ENCODE measurements around the gene HLA-C. TPM values are rescaled to one million over a fixed set of nuclear protein-coding genes. Genes with fewer than 3 reads are reported as not detected.
"Not testable (repeated sequence)": the region's sequence is repeated elsewhere in the genome, so short reads cannot be mapped to it uniquely, and the experiment has no call there.

The HLA-C gene
- total RNA-seq, 2 experiments from 2014 or later: 1,328 to 1,360 TPM

GRCh38 chr6:31293343-31293742, 21.5 kb upstream of the HLA-C start:
- peaks cover 6% of the 10 kb centered on the region for H3K4me1 Mint-ChIP-seq
- no peak for ATAC-seq (ENCODE audit: low read depth)
- DNase-seq: no peak
- H3K36me3 Mint-ChIP-seq: no peaks in the 10 kb centered on the region
- H3K9me3 Mint-ChIP-seq: peaks cover 2% of the 10 kb centered on the region
- H3K27ac Mint-ChIP-seq: no peak overlapping the region
- POLR2A ChIA-PET: no interaction called here
- no peak overlapping the region for H3K4me3 Mint-ChIP-seq
- peaks cover 21% of the 10 kb centered on the region for H3K27me3 Mint-ChIP-seq

DNA sequence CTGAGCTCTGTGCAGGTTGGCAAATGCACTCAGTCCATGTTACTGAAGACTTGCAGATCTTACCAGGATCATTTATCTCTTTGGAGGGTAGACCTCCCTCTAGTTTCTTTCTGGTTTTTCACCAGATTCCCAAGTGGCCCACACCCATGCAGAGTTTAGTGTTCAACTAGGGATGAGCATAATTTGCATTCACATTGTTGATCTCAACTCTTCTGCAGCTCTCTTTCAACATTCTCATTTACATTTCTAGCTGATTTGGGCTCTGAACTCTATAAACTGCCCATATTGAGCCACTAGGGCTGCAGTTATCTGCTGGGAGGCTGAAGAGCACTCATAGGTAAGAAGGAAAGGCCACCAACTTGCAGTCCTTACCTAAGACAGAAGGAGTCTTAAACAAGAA, 17.9 kb upstream of the HLA-C start:
- ATAC-seq (ENCODE audit: low read depth): no peak
- DNase-seq: no peak
- H3K4me1 Mint-ChIP-seq: peaks cover 8% of the 10 kb centered on the region
- peaks cover 3% of the 10 kb centered on the region for H3K27me3 Mint-ChIP-seq
- H3K4me3 Mint-ChIP-seq: no peak overlapping the region
- peaks cover 1% of the 10 kb centered on the region for H3K9me3 Mint-ChIP-seq
- no peaks in the 10 kb centered on the region for H3K36me3 Mint-ChIP-seq
- no peak overlapping the region for H3K27ac Mint-ChIP-seq
- POLR2A ChIA-PET: no interaction called here

- peaks cover 6% of the 10 kb centered on the region for H3K27me3 Mint-ChIP-seq
- ATAC-seq (ENCODE audit: low read depth) (no peak), DNase-seq (no peak)
- no peaks in the 10 kb centered on the region for H3K9me3 Mint-ChIP-seq
- peak overlapping the region; percentile 42 for H3K27ac Mint-ChIP-seq
- POLR2A ChIA-PET: interaction anchor here (1.0 kb wide), 1 partner anchor 25 kb away, joined by 3 read pairs; no protein-coding TSS in a partner anchor
- H3K4me1 Mint-ChIP-seq: peaks cover 8% of the 10 kb centered on the region
- no peak overlapping the region for H3K4me3 Mint-ChIP-seq
- no peaks in the 10 kb centered on the region for H3K36me3 Mint-ChIP-seq
These were observed 15.7 kb upstream of the HLA-C start for GRCh38 chr6:31287619-31288018.

DNA sequence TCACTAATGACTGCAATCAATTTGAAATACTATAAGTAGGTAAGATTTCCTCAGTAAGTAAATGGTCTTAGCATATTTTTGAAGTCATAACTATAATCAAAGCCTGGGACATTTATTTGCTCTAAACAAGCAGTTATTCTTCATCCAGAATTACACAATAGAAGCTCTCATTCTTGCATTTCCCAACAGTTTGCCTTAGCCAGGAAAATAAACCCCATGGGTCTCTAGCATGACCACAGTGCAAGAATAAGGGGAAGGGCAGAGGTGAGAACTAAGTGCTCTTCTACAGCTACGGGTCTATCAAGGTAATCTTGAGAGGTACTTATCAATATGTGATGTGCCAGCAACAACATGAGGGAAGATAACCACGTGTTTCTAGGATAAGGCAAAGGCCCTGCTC, 14.1 kb upstream of the HLA-C start:
- DNase-seq (no peak), ATAC-seq (ENCODE audit: low read depth) (no peak)
- Mint-ChIP-seq H3K27me3 (peaks cover 6% of the 10 kb centered on the region), H3K9me3 (no peaks in the 10 kb centered on the region), H3K27ac (no peak overlapping the region), H3K4me3 (no peak overlapping the region), H3K4me1 (peaks cover 8% of the 10 kb centered on the region), H3K36me3 (no peaks in the 10 kb centered on the region)
- POLR2A ChIA-PET: no interaction called here

- POLR2A ChIA-PET: no interaction called here
- Mint-ChIP-seq H3K36me3 (no peaks in the 10 kb centered on the region), H3K9me3 (no peaks in the 10 kb centered on the region), H3K4me3 (no peak overlapping the region), H3K27me3 (peaks cover 6% of the 10 kb centered on the region), H3K4me1 (peaks cover 8% of the 10 kb centered on the region), H3K27ac (no peak overlapping the region)
- ATAC-seq (ENCODE audit: low read depth) (no peak), DNase-seq (no peak)
These were observed 13.6 kb upstream of the HLA-C start for GRCh38 chr6:31285486-31285885.

- H3K27ac Mint-ChIP-seq; H3K4me3 Mint-ChIP-seq; POLR2A ChIA-PET; H3K4me1 Mint-ChIP-seq; H3K9me3 Mint-ChIP-seq; DNase-seq; ATAC-seq (ENCODE audit: low read depth); H3K36me3 Mint-ChIP-seq: not testable (repeated sequence)
- H3K27me3 Mint-ChIP-seq: peaks cover 17% of the 10 kb centered on the region
These were observed 7.8 kb upstream of the HLA-C start for GRCh38 chr6:31279647-31280046.

- Mint-ChIP-seq H3K4me1 (peaks cover 23% of the 10 kb centered on the region), H3K36me3 (peaks cover 30% of the 10 kb centered on the region), H3K4me3 (peak overlapping the region; percentile 97), H3K9me3 (peaks cover 3% of the 10 kb centered on the region), H3K27me3 (peaks cover 7% of the 10 kb centered on the region), H3K27ac (peak overlapping the region; percentile 100)
- ATAC-seq (ENCODE audit: low read depth): no peak
- POLR2A ChIA-PET: interaction anchor here (0.8 to 1.5 kb wide), 8 partner anchors 9 to 94 kb away, joined by 3 to 14 read pairs (median 3); no protein-coding TSS in a partner anchor
- no peak for DNase-seq
These were observed 1.1 kb upstream of the HLA-C start for GRCh38 chr6:31272836-31273626.

DNA sequence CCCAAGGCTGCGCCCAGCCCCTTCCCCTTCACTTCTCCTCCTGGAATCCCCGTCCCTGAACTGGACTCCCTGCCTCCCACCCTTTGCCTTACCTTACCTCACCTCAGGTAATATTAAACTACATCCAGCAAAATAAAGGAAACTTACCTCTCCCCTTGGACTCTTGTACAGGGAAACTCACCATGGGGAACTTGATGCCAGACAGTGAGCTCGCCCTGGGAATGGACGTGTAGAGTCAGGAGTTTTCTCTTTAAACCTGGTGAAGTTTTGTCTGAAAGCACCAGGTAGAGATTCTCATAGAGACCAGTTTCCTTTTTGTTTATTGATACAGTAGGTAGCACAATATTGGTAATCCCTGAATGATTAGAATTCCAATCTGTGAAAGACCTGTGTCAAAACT, 544 bp upstream of the HLA-C start:
- DNase-seq (no peak), ATAC-seq (ENCODE audit: low read depth) (no peak)
- Mint-ChIP-seq H3K27ac (peak overlapping the region; percentile 100), H3K4me1 (peaks cover 27% of the 10 kb centered on the region), H3K36me3 (peaks cover 34% of the 10 kb centered on the region), H3K9me3 (peaks cover 3% of the 10 kb centered on the region), H3K4me3 (peak overlapping the region; percentile 97), H3K27me3 (peaks cover 7% of the 10 kb centered on the region)
- POLR2A ChIA-PET: interaction anchor here (0.8 to 1.5 kb wide), 7 partner anchors 8 to 95 kb away, joined by 3 to 14 read pairs (median 3); no protein-coding TSS in a partner anchor

DNA sequence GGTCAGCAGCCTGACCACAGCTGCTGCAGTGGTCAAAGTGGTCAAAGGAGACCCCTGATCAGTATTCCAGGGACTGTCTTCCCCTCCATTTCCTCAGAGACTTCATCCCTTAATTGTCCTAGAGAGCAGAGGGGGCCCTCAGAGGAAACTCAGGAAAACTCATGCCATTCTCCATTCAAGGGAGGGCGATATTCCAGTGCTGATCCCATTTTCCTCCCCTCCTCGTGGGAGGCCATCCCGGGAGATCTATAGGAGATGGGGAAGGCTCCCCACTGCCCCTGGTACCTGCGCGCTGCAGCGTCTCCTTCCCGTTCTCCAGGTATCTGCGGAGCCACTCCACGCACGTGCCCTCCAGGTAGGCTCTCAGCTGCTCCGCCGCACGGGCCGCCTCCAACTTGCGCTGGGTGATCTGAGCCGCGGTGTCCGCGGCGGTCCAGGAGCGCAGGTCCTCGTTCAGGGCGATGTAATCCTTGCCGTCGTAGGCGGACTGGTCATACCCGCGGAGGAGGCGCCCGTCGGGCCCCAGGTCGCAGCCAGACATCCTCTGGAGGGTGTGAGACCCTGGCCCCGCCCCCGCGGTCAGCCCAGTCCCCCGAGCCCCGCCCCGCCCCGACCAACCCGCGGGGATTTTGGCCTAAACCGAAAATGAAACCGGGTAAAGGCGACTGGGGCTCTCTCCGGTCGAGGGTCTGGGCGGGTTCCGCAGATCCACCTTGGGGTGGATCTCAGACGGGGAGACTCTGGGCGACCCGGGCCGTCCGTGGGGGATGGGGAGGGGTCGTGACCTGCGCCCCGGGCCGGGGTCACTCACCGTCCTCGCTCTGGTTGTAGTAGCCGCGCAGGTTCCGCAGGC, 878 bp downstream of the HLA-C start:
- Mint-ChIP-seq H3K4me3 (peak overlapping the region; percentile 97), H3K4me1 (peaks cover 30% of the 10 kb centered on the region), H3K9me3 (no peaks in the 10 kb centered on the region), H3K27me3 (no peaks in the 10 kb centered on the region), H3K36me3 (peaks cover 33% of the 10 kb centered on the region), H3K27ac (peak overlapping the region; percentile 100)
- POLR2A ChIA-PET: interaction anchor here (0.9 to 3.9 kb wide), 3 partner anchors 68 to 85 kb away, joined by 3 to 20 read pairs (median 3); no protein-coding TSS in a partner anchor
- peak; percentile 40 for ATAC-seq (ENCODE audit: low read depth)
- DNase-seq: peak; percentile 83

DNA sequence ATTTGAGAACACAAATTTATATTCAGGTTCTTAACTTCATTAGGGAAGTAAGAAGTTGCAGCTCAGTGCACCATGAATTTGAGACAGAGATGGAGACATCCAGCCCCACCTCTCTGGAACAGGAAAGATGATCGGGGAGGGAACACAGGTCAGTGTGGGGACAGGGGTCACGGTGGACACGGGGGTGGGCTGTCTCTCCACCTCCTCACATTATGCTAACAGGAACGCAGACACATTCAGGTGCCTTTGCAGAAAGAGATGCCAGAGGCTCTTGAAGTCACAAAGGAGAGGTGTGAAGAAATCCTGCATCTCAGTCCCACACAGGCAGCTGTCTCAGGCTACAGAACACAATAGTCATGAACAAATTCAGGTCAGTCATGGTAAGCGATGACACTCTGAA, 3.1 kb downstream of the HLA-C start:
- Mint-ChIP-seq H3K27ac (no peak overlapping the region), H3K27me3 (no peaks in the 10 kb centered on the region), H3K4me1 (peaks cover 27% of the 10 kb centered on the region), H3K9me3 (no peaks in the 10 kb centered on the region), H3K4me3 (peak overlapping the region; percentile 97), H3K36me3 (peaks cover 33% of the 10 kb centered on the region)
- DNase-seq (no peak), ATAC-seq (ENCODE audit: low read depth) (no peak)
- POLR2A ChIA-PET: interaction anchor here (0.6 to 3.9 kb wide), 5 partner anchors 44 to 87 kb away, joined by 3 to 20 read pairs (median 4); no protein-coding TSS in a partner anchor

DNA sequence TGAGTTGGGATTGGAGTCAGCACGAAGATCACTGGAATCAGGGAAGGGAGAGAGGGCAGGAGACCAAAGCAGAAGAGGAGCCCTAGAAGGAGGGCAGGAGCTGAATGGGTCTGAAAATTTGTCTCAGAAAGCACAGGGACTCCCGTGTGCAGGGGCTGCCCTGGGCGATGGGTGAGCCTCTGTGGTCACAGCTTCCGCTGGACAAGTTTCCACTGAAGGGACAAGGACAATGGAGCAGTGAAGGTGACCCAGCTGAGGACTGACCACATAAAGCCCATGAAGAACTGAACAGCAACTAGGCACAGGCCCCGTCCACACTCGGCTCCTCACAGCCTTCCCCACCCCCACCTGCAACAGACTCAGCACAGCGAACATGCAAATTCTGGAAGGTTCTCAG, 3.5 kb downstream of the HLA-C start:
- no peak for ATAC-seq (ENCODE audit: low read depth)
- Mint-ChIP-seq H3K4me1 (peaks cover 26% of the 10 kb centered on the region), H3K36me3 (peaks cover 33% of the 10 kb centered on the region), H3K9me3 (no peaks in the 10 kb centered on the region), H3K4me3 (peak overlapping the region; percentile 97), H3K27me3 (no peaks in the 10 kb centered on the region), H3K27ac (no peak overlapping the region)
- no peak for DNase-seq
- POLR2A ChIA-PET: interaction anchor here (0.6 to 3.9 kb wide), 4 partner anchors 45 to 86 kb away, joined by 3 to 20 read pairs (median 5); no protein-coding TSS in a partner anchor

- POLR2A ChIA-PET: interaction anchor here (1.5 to 3.9 kb wide), 2 partner anchors 70 to 86 kb away, joined by 6 to 20 read pairs; no protein-coding TSS in a partner anchor
- Mint-ChIP-seq H3K27me3 (no peaks in the 10 kb centered on the region), H3K36me3 (peaks cover 33% of the 10 kb centered on the region), H3K9me3 (no peaks in the 10 kb centered on the region), H3K4me3 (peak overlapping the region; percentile 9), H3K4me1 (peaks cover 22% of the 10 kb centered on the region), H3K27ac (peak overlapping the region; percentile 58)
- no peak for ATAC-seq (ENCODE audit: low read depth)
- DNase-seq: no peak
These were observed 4.1 kb downstream of the HLA-C start for GRCh38 chr6:31267651-31268368.
